ENCODE results near the gene CEACAM19.

- TF ChIP-seq CTCF (IDR thresholded peaks at IDR 0.05; ENCODE audit: low read depth, low read length) (no peak), MAX (IDR thresholded peaks at IDR 0.05; ENCODE audit: low read depth, low read length) (no peak)
Measured at GRCh38 chr19:44675521-44675920, 4.2 kb downstream of the CEACAM19 start.
